AG04450 (cell line): Measurements from ENCODE around the gene HECW1. TPM values are rescaled to one million over a fixed set of nuclear protein-coding genes. Genes with fewer than 3 reads are reported as not detected.

ENCODE experiments used
- CTCF ChIA-PET: fragments of 300-600, 350-600 bp; formaldehyde crosslinking; extraction: SDS; loops from one replicate; lab custom pipeline; 2022; ENCODE audit warnings: antibody characterized with exemption, inconsistent platforms; lab: Charles Lee
- POLR2A ChIA-PET: fragments of 350-600 bp; formaldehyde crosslinking; extraction: SDS; loops from one replicate; lab custom pipeline; 2021; ENCODE audit warnings: antibody characterized with exemption, inconsistent platforms; lab: Yijun Ruan, JAX
- DNase-seq: peaks from one replicate; pipeline ENCODE4 v3.0.0-alpha.2; 2011; ENCODE audit warnings: low read depth, low spot score
- H3K27ac ChIP-seq: one replicate; pipeline ENCODE4 v1.5.1; 2012; ENCODE audit warnings: low read depth, low read length, control low read depth
- H3K27me3 ChIP-seq: one replicate; pipeline ENCODE4 v1.6.0; 2012; ENCODE audit warnings: low read length; ENCODE audit not compliant: control insufficient read depth, insufficient read depth
- H3K4me3 ChIP-seq: 2 replicates; pipeline ENCODE4 v1.5.1; 2011; ENCODE audit warnings: mild to moderate bottlenecking, low read depth, low read length, control low read depth
- H3K9me3 ChIP-seq: 2 replicates; pipeline ENCODE4 v1.5.1; 2012; ENCODE audit warnings: low read length; ENCODE audit not compliant: control insufficient read depth, insufficient read depth
- polyA plus RNA-seq: library from polyadenylated mRNA; depleted of rRNA; stranded (reverse); fragments of >200 nt; gene quantifications from 2 replicates; pipeline ENCODE4 v1.2.3, GENCODE V29; 2011
- TF ChIP-seq, protein P1 (sequence below): IDR thresholded peaks from 2 replicates; pipeline ENCODE4 v1.5.1; 2011; ENCODE audit warnings: low read depth, low read length, control low read depth, inconsistent platforms

The HECW1 gene
- polyA plus RNA-seq, 1 experiment: 2.6 TPM

DNA sequence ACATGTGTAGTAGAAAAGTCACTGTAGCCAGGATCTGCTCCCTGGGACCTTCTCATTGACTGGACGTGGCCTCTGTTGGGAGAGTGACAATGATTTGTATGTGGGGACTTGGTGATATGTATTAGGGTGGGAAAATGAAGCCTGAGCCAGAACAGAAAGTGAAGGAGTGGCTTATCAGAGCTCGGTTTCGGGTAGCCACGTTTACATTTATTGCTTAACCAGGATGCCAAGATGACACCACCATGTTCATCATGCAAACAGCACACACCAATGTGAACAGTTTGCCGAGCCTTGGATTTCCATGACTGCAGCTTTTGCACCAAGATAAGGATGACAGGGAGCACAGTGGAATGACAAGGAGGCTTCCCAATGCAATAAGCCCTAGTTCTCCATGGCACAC is 357.7 kb downstream of the HECW1 start:
- H3K4me3 ChIP-seq: no peak overlapping the region
- ChIA-PET CTCF (interaction anchor here (0.8 to 1.0 kb wide), 3 partner anchors 16 to 112 kb away, joined by 3 to 8 read pairs (median 3); no protein-coding TSS in a partner anchor), POLR2A (interaction anchor here (0.6 kb wide), 1 partner anchor 13 kb away, joined by 6 read pairs; no protein-coding TSS in a partner anchor)
- H3K27ac ChIP-seq: no peak overlapping the region
- no peaks in the 10 kb centered on the region for H3K9me3 ChIP-seq
- TF ChIP-seq, protein P1, sequence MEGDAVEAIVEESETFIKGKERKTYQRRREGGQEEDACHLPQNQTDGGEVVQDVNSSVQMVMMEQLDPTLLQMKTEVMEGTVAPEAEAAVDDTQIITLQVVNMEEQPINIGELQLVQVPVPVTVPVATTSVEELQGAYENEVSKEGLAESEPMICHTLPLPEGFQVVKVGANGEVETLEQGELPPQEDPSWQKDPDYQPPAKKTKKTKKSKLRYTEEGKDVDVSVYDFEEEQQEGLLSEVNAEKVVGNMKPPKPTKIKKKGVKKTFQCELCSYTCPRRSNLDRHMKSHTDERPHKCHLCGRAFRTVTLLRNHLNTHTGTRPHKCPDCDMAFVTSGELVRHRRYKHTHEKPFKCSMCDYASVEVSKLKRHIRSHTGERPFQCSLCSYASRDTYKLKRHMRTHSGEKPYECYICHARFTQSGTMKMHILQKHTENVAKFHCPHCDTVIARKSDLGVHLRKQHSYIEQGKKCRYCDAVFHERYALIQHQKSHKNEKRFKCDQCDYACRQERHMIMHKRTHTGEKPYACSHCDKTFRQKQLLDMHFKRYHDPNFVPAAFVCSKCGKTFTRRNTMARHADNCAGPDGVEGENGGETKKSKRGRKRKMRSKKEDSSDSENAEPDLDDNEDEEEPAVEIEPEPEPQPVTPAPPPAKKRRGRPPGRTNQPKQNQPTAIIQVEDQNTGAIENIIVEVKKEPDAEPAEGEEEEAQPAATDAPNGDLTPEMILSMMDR: no peak
- H3K27me3 ChIP-seq: no peaks in the 10 kb centered on the region
- no peak for DNase-seq

DNA sequence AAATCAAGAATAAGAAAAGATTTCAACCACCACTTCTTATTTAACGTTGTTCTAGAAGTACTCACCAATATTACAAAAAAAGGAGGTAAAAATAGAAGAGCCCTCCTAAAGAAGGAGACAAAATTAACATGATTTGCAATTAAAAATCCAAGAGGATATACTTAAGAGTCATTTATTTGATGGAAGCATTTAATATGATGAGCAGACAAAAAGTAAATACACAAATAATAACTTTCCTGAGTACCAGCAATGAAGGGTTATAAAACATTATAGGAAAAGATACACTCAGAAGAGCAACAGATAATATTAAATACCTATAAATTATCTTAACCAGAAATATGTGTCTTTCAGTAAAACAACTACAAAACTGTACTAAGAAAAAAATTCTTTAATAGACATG is 363.5 kb downstream of the HECW1 start:
- TF ChIP-seq, protein P1: no peak
- no peaks in the 10 kb centered on the region for H3K9me3 ChIP-seq
- H3K4me3 ChIP-seq: no peak overlapping the region
- H3K27ac ChIP-seq: no peak overlapping the region
- CTCF ChIA-PET: no interaction called here
- H3K27me3 ChIP-seq: no peaks in the 10 kb centered on the region
- POLR2A ChIA-PET: no interaction called here
- DNase-seq: no peak

DNA sequence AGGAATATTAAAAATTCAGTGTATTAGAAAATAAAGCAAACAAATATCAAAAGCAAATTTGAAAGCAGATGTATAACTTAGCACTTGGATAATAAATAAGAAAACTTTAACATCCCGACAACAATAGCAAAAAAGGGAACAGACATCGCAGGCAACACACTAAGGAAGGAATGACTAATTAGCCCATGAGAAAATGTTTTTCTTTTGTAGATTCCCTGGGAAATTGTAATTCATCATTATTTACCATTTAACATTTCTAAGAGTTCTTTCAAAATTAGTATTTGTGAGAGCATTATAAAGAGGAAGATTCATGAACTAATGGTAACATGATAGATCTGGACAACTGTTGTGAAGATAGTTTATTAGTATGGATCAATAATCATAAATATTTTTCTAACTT is 364.4 kb downstream of the HECW1 start:
- no peaks in the 10 kb centered on the region for H3K9me3 ChIP-seq
- no peak for DNase-seq
- TF ChIP-seq, protein P1: no peak
- H3K4me3 ChIP-seq: no peak overlapping the region
- ChIA-PET CTCF (no interaction called here), POLR2A (no interaction called here)
- no peak overlapping the region for H3K27ac ChIP-seq
- H3K27me3 ChIP-seq: no peaks in the 10 kb centered on the region

DNA sequence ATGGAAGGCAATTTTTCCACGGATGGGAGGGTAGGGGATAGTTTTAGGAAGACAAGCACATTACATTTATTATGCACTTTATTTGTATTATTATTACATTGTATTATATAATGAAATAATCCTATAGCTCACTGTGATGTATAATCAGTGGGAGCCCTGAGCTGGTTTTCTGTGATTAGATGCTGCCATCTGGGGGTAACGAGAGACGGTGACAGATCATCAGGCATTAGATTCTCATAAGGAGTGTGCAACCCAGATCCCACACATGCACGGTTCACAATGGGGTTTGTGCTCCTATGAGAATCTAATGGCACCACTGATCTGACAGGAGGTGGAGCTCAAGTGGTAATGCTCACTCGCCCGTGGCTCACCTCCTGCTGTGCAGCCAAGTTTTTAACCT is 366.6 kb downstream of the HECW1 start:
- no peak for DNase-seq
- no peak overlapping the region for H3K27ac ChIP-seq
- ChIA-PET POLR2A (no interaction called here), CTCF (interaction anchor here (1.1 to 1.2 kb wide), 2 partner anchors 104 to 538 kb away, joined by 3 read pairs; partner anchors contain the start of gene STK17A)
- H3K27me3 ChIP-seq: no peaks in the 10 kb centered on the region
- TF ChIP-seq, protein P1: no peak
- no peak overlapping the region for H3K4me3 ChIP-seq
- no peaks in the 10 kb centered on the region for H3K9me3 ChIP-seq

DNA sequence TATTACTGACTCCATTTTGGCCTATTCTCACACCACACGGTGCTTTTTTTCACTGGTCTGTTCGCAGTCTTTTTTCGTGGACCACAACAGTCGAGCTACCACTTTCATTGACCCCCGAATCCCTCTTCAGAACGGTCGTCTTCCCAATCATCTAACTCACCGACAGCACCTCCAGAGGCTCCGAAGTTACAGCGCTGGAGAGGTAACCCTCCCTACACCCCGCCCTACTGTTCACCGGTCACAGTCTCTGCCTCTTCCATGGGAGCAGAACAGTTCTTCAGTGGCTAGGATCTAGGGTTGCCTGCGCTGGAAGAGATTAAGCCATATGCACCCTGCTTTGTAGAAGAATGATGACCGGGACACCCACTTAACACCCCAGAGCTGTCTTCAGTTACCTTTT is 367.1 kb downstream of the HECW1 start:
- Histone ChIP-seq H3K27ac (no peak overlapping the region), H3K4me3 (no peak overlapping the region), H3K9me3 (no peaks in the 10 kb centered on the region), H3K27me3 (no peaks in the 10 kb centered on the region)
- TF ChIP-seq, protein P1: no peak
- no peak for DNase-seq
- ChIA-PET CTCF (interaction anchor here (1.1 to 1.2 kb wide), 2 partner anchors 103 to 539 kb away, joined by 3 read pairs; partner anchors contain the start of gene STK17A), POLR2A (no interaction called here)
